CD4-positive, alpha-beta memory T cell (primary cell): ENCODE data around the gene ARHGAP45. TPM values are rescaled to one million over a fixed set of nuclear protein-coding genes. Genes with fewer than 3 reads are reported as not detected.
A peak's percentile ranks its signal among the peaks of the same experiment; 100 is the strongest.

Experiments used
- CTCF ChIA-PET: fragments of 350-600 bp; sonication (Branson Sonifier 250); formaldehyde crosslinking; loops from one replicate; lab custom pipeline; 2021; ENCODE audit warnings: inconsistent platforms; ENCODE audit not compliant: partially characterized antibody; lab: Charles Lee
- POLR2A ChIA-PET: fragments of 350-600 bp; sonication (Branson Sonifier 250); formaldehyde crosslinking; loops from one replicate; lab custom pipeline; 2021; ENCODE audit not compliant: partially characterized antibody; lab: Charles Lee
- DNase-seq, 5 donors: peaks; one replicate each; pipeline versions ENCODE4 v3.0.0 to v3.0.0-alpha.2; 2020 to 2022; ENCODE audit warnings: mixed read lengths in 1 of 5
- H3K27ac ChIP-seq: one replicate; pipeline ENCODE4 v1.7.0; 2013; ENCODE audit warnings: low read depth, low read length
- H3K27me3 ChIP-seq: 2 replicates; pipeline ENCODE4 v1.7.0; 2013; ENCODE audit warnings: mild to moderate bottlenecking, low read length, moderate library complexity; ENCODE audit not compliant: insufficient read depth
- H3K36me3 ChIP-seq: 2 replicates; pipeline ENCODE4 v1.7.0; 2013; ENCODE audit warnings: mild to moderate bottlenecking, low read length, moderate library complexity; ENCODE audit not compliant: insufficient read depth
- H3K4me1 ChIP-seq: 2 replicates; pipeline ENCODE4 v1.7.0; 2013; ENCODE audit warnings: mild to moderate bottlenecking, low read length, moderate library complexity; ENCODE audit not compliant: insufficient read depth
- H3K4me3 ChIP-seq, 2 donors: one replicate each; pipeline ENCODE4 v1.7.0; 2013; ENCODE audit warnings: low read length in 2 of 2, mild to moderate bottlenecking in 1 of 2
- H3K9me3 ChIP-seq, 2 donors: one replicate each; pipeline ENCODE4 v1.7.0; 2013; ENCODE audit warnings: low read length in 2 of 2, control low read depth in 1 of 2; ENCODE audit not compliant: control insufficient read depth in 1 of 2
- H3K27ac Mint-ChIP-seq, 7 donors: one replicate each; pipeline ENCODE4 v1.8.0; 2020 to 2021; ENCODE audit warnings: mixed read lengths in 7 of 7, mild to moderate bottlenecking in 6 of 7, inconsistent platforms in 3 of 7, moderate library complexity in 3 of 7
- H3K27me3 Mint-ChIP-seq, 2 donors: one replicate each; pipeline ENCODE4 v1.8.0; 2020 to 2021; ENCODE audit warnings: mixed read lengths in 2 of 2
- H3K36me3 Mint-ChIP-seq, 2 donors: one replicate each; pipeline ENCODE4 v1.8.0; 2020 to 2021; ENCODE audit warnings: mixed read lengths in 2 of 2, inconsistent platforms in 1 of 2, mild to moderate bottlenecking in 1 of 2
- H3K4me1 Mint-ChIP-seq, 4 donors: one replicate each; pipeline ENCODE4 v1.8.0; 2020 to 2021; ENCODE audit warnings: mixed read lengths in 4 of 4, mild to moderate bottlenecking in 1 of 4
- H3K4me3 Mint-ChIP-seq, 8 donors: one replicate each; pipeline ENCODE4 v1.8.0; 2020 to 2021; ENCODE audit warnings: mixed read lengths in 8 of 8, mild to moderate bottlenecking in 7 of 8, moderate library complexity in 6 of 8, inconsistent platforms in 3 of 8
- H3K9me3 Mint-ChIP-seq, 8 donors: one replicate each; pipeline ENCODE4 v1.8.0; 2020 to 2021; ENCODE audit warnings: mixed read lengths in 8 of 8, mild to moderate bottlenecking in 5 of 8, inconsistent platforms in 3 of 8, moderate library complexity in 1 of 8
- intact Hi-C: fragments of 100-400 bp; cut with micrococcal nuclease; formaldehyde crosslinking; loops from one replicate; pipeline ENCODE4 v1.15.1; 2023
- polyA plus RNA-seq, 2 donors: library from polyadenylated mRNA; unstranded; fragments of 300-500 nt; fragmentation: Illumina TruSeq; gene quantifications; one replicate each; pipeline ENCODE4 v1.2.3, GENCODE V29; 2021
- total RNA-seq, 2 experiments: library from RNA; stranded (reverse); gene quantifications; one replicate each; pipeline ENCODE4 v1.2.3, GENCODE V29; 2021

The ARHGAP45 gene
- total and polyA plus RNA-seq, 4 experiments from 2014 or later, result 222 to 836 (median 667) TPM

GRCh38 chr19:1109032-1109551 lies 42.1 kb downstream of the ARHGAP45 start:
- Histone ChIP-seq H3K27me3 (no peaks in the 10 kb centered on the region), H3K27ac (no peak overlapping the region), H3K4me3 (no peak overlapping the region), H3K4me1 (peaks cover 12% of the 10 kb centered on the region), H3K36me3 (peaks cover 20% of the 10 kb centered on the region), H3K9me3 (no peaks in the 10 kb centered on the region)
- peak in 1 of 5 donors; percentile 38 for DNase-seq
- Mint-ChIP-seq H3K36me3 (peaks cover 0 to 20% of the 10 kb centered on the region in 2 donors), H3K4me3 (no peak overlapping the region), H3K27ac (peak overlapping the region in 1 of 7 donors; percentile 32), H3K4me1 (peaks cover 0 to 8% (median 4%) of the 10 kb centered on the region in 4 donors), H3K27me3 (no peaks in the 10 kb centered on the region), H3K9me3 (peaks cover 0 to 6% (median 0%) of the 10 kb centered on the region in 8 donors)
- ChIA-PET POLR2A (interaction anchor here (1.0 to 47.8 kb wide), 2 partner anchors 14 to 46 kb away, joined by 3 to 3893 read pairs; partner anchors contain the start of genes ABCA7, ARHGAP45 and POLR2E), CTCF (no interaction called here)
- intact Hi-C loops, result no loop called here

DNA sequence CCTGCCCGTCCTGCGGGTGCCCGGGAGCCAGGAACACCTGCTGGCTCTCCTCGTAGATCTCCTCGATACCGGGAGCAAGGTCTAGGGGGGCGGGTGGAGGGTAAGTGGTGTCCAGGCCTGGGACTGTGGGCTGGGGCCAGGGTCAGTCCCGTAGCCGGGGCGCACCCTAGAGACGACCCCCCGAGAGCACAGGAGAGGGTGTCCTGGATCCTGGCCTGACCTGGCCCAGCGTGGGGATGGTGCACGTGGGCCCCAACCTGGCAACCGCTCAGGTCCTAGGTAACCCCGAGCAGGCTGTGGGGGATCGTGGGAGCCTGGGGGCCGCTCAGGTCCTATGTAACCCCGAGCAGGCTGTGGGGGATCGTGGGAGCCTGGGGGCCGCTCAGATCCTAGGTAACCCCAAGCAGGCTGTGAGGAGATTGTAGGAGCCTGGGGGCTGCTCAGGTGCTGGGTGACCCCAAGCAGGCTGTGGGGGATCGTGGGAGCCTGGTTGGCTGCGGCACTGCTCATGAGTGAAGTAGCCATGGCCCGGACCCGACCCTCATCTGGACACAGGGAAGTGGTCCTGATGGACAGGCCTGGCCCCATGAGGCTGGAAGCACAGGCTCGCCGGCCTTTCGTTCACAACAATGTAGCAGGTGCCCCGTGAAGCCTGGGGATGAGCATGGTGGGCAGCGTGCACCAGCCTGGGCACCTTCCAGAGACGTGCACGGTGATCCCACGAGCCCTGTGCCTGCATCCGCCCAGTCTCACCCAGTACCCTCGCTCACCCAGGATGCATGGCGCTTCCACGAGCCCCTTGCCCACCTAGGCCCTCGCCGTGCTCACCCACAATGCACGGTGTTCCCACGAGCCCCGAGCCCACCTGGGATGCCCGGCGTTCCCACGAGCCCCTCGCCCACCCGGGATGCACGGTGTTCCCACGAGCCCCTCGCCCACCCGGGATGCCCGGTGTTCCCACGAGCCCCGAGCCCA lies 43.0 kb downstream of the ARHGAP45 start:
- Histone ChIP-seq H3K4me3 (no peak overlapping the region), H3K27me3 (no peaks in the 10 kb centered on the region), H3K4me1 (peaks cover 11% of the 10 kb centered on the region), H3K36me3 (peaks cover 22% of the 10 kb centered on the region), H3K27ac (no peak overlapping the region), H3K9me3 (no peaks in the 10 kb centered on the region)
- Mint-ChIP-seq H3K27ac (peak overlapping the region in 1 of 7 donors; percentile 32), H3K27me3 (no peaks in the 10 kb centered on the region), H3K4me1 (peaks cover 0 to 8% (median 4%) of the 10 kb centered on the region in 4 donors), H3K4me3 (peak overlapping the region in 1 of 8 donors; percentile 52), H3K36me3 (peaks cover 0 to 24% of the 10 kb centered on the region in 2 donors), H3K9me3 (peaks cover 0 to 5% (median 0%) of the 10 kb centered on the region in 8 donors)
- intact Hi-C loops, result loop anchor here (5.0 kb wide), 1 partner anchor 82 kb away; no protein-coding TSS in a partner anchor
- no peak for DNase-seq
- ChIA-PET POLR2A (interaction anchor here (47.8 kb wide), 1 partner anchor 47 kb away, joined by 3893 read pairs; the partner anchor contains the start of genes ABCA7 and ARHGAP45), CTCF (no interaction called here)

- H3K27me3 ChIP-seq, result no peaks in the 10 kb centered on the region
- Mint-ChIP-seq H3K36me3 (peaks cover 0 to 23% of the 10 kb centered on the region in 2 donors), H3K9me3 (peaks cover 0 to under 1% (median 0%) of the 10 kb centered on the region in 8 donors), H3K4me3 (no peak overlapping the region), H3K27me3 (no peaks in the 10 kb centered on the region), H3K4me1 (peaks cover 0 to 5% (median 2%) of the 10 kb centered on the region in 4 donors), H3K27ac (peak overlapping the region in 1 of 7 donors; percentile 32)
- H3K36me3 ChIP-seq, result peaks cover 26% of the 10 kb centered on the region
- intact Hi-C loops, result loop anchor here (5.0 kb wide), 1 partner anchor 81 kb away; no protein-coding TSS in a partner anchor
- ChIA-PET POLR2A (interaction anchor here (0.5 to 1.6 kb wide), 6 partner anchors 17 to 35 kb away, joined by 3 to 6 read pairs (median 3); no protein-coding TSS in a partner anchor), CTCF (interaction anchor here (0.7 to 2.8 kb wide), 3 partner anchors 23 to 84 kb away, joined by 3 to 45 read pairs (median 3); no protein-coding TSS in a partner anchor)
- no peak overlapping the region for H3K4me3 ChIP-seq
- H3K9me3 ChIP-seq, result no peaks in the 10 kb centered on the region
- H3K4me1 ChIP-seq, result peaks cover 6% of the 10 kb centered on the region
- peak in 1 of 5 donors; percentile 33 for DNase-seq
- no peak overlapping the region for H3K27ac ChIP-seq
These were observed 44.1 kb downstream of the ARHGAP45 start for GRCh38 chr19:1110809-1111640.

DNA sequence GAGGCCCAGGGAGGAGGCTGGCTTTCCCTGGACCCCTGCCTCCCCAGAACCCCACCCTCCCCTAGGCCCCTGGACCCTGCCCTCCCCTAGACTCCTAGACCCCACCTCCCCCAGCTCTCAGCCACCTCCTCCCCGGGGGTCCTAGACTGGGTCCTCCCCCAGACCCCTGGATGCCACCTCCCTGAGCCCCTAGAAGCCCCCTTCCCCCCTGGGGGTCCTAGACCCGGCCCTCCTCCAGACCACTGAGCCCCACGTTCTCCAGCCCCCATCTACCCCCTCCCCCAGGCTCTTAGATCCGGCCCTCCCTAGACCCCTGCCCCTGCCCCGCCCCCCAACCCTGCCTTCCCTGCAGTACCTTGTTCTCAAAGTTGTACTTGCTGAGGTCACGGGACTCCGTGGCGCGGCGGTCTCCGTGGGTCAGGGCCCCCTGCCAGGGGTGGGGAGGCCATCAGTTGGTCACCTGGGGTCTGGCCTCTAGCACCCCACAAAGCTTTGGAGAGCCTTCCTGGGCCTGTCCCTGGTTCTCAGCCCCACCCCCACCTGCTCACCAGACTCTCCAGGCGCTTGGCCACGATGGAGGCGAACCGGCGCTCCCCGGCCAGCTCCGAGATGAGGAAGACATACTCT lies 44.8 kb downstream of the ARHGAP45 start:
- Histone ChIP-seq H3K9me3 (no peaks in the 10 kb centered on the region), H3K36me3 (peaks cover 32% of the 10 kb centered on the region), H3K4me1 (peaks cover 6% of the 10 kb centered on the region), H3K27me3 (no peaks in the 10 kb centered on the region), H3K27ac (no peak overlapping the region), H3K4me3 (no peak overlapping the region)
- intact Hi-C loops, result loop anchor here (5.0 kb wide), 1 partner anchor 81 kb away; no protein-coding TSS in a partner anchor
- Mint-ChIP-seq H3K4me3 (no peak overlapping the region), H3K36me3 (peaks cover 0 to 20% of the 10 kb centered on the region in 2 donors), H3K4me1 (peaks cover 0 to 3% (median under 1%) of the 10 kb centered on the region in 4 donors), H3K9me3 (no peaks in the 10 kb centered on the region), H3K27me3 (no peaks in the 10 kb centered on the region), H3K27ac (no peak overlapping the region)
- no peak for DNase-seq
- POLR2A ChIA-PET, result interaction anchor here (0.5 to 1.6 kb wide), 8 partner anchors 18 to 80 kb away, joined by 3 to 6 read pairs (median 3); no protein-coding TSS in a partner anchor
- CTCF ChIA-PET, result interaction anchor here (0.9 to 2.8 kb wide), 3 partner anchors 18 to 82 kb away, joined by 3 to 45 read pairs (median 5); no protein-coding TSS in a partner anchor

DNA sequence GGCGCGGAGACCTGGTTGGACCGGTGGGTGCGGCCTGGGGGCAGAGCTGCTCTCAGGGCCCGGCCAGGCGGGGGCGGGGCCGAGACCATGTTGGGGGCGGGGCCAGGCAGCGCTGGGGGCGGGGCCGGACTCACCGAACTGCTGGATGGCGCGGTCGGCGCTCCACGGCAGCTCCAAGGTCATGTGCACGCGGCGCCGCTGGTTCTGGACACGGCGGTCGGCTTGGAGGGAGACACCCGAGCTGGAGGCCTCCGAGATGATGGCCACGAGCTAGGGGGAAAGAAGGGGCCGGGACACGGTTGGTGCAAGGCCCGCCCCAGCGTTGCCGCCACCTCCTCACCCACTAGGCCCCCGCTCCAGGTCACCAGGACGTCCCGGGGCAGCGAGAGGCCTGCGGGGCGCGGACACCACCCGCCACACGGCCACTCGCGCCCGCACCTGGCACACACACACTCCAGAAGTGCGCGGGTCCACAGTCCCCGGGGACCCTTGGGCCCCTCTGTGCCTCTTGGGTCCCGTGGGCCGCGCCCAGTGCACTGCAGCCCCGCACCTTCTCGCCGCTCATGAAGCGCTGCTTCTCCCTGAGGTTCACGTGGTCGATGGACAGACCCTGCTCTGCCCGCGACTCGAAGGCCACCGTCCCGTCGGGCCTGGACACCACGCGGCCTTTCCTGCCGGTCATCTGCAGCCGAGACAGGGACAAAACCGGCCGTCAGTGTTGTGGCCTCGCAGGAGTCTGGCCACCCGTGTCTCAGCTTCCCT lies 45.5 kb downstream of the ARHGAP45 start:
- Histone ChIP-seq H3K27me3 (no peaks in the 10 kb centered on the region), H3K4me3 (no peak overlapping the region), H3K9me3 (no peaks in the 10 kb centered on the region), H3K36me3 (peaks cover 33% of the 10 kb centered on the region), H3K4me1 (peaks cover 6% of the 10 kb centered on the region), H3K27ac (peak overlapping the region; percentile 35)
- Mint-ChIP-seq H3K9me3 (no peaks in the 10 kb centered on the region), H3K4me3 (no peak overlapping the region), H3K27ac (peak overlapping the region in 1 of 7 donors; percentile 65), H3K4me1 (no peaks in the 10 kb centered on the region), H3K36me3 (peaks cover 0 to 16% of the 10 kb centered on the region in 2 donors), H3K27me3 (no peaks in the 10 kb centered on the region)
- CTCF ChIA-PET, result interaction anchor here (0.9 to 2.8 kb wide), 8 partner anchors 18 to 132 kb away, joined by 3 to 45 read pairs (median 4); no protein-coding TSS in a partner anchor
- POLR2A ChIA-PET, result interaction anchor here (0.6 to 2.9 kb wide), 16 partner anchors 17 to 157 kb away, joined by 3 to 26 read pairs (median 6); partner anchors contain the start of genes ARHGAP45, CIRBP, POLR2E and SBNO2
- DNase-seq, result peak in 1 of 5 donors; percentile 37
- intact Hi-C loops, result loop anchor here (1.0 to 5.0 kb wide), 2 partner anchors 20 to 80 kb away; no protein-coding TSS in a partner anchor
